ENCODE results near the gene KAT7. TPM values are rescaled to one million over a fixed set of nuclear protein-coding genes. Genes with fewer than 3 reads are reported as not detected.

The KAT7 gene
- total RNA-seq, 1 donor from 2014 or later, result 64.0 TPM

GRCh38 chr17:49814781-49815529 lies 26.5 kb downstream of the KAT7 start:
- no peaks in the 10 kb centered on the region for H3K27me3 Mint-ChIP-seq
- H3K4me3 Mint-ChIP-seq, result no peak overlapping the region
- H3K4me1 Mint-ChIP-seq (ENCODE audit: unreplicated experiment), result no peaks in the 10 kb centered on the region
- H3K27ac Mint-ChIP-seq, result no peak overlapping the region
- peaks cover 15% of the 10 kb centered on the region for H3K36me3 Mint-ChIP-seq
- TF ChIP-seq CTCF (conservative IDR thresholded peaks at IDR 0.05), result no peak
- H3K9me3 Mint-ChIP-seq, result no peaks in the 10 kb centered on the region
- no peak for DNase-seq (ENCODE audit: extremely low spot score, unreplicated experiment)

- Mint-ChIP-seq H3K9me3 (no peaks in the 10 kb centered on the region), H3K27ac (peak overlapping the region; percentile 61), H3K4me1 (ENCODE audit: unreplicated experiment) (no peaks in the 10 kb centered on the region), H3K27me3 (no peaks in the 10 kb centered on the region), H3K4me3 (no peak overlapping the region), H3K36me3 (peaks cover 17% of the 10 kb centered on the region)
- TF ChIP-seq CTCF (conservative IDR thresholded peaks at IDR 0.05), result no peak
- no peak for DNase-seq (ENCODE audit: extremely low spot score, unreplicated experiment)
Measured at GRCh38 chr17:49815761-49816281, 27.3 kb downstream of the KAT7 start.

GRCh38 chr17:49817993-49818392 lies 29.5 kb downstream of the KAT7 start:
- no peaks in the 10 kb centered on the region for H3K9me3 Mint-ChIP-seq
- H3K36me3 Mint-ChIP-seq, result peaks cover 22% of the 10 kb centered on the region
- no peak overlapping the region for H3K4me3 Mint-ChIP-seq
- H3K27me3 Mint-ChIP-seq, result no peaks in the 10 kb centered on the region
- DNase-seq (ENCODE audit: extremely low spot score, unreplicated experiment), result no peak
- TF ChIP-seq CTCF (conservative IDR thresholded peaks at IDR 0.05), result no peak
- H3K4me1 Mint-ChIP-seq (ENCODE audit: unreplicated experiment), result no peaks in the 10 kb centered on the region
- no peak overlapping the region for H3K27ac Mint-ChIP-seq

- Mint-ChIP-seq H3K9me3 (no peaks in the 10 kb centered on the region), H3K36me3 (peaks cover 22% of the 10 kb centered on the region), H3K4me3 (no peak overlapping the region), H3K27ac (no peak overlapping the region), H3K4me1 (ENCODE audit: unreplicated experiment) (no peaks in the 10 kb centered on the region), H3K27me3 (no peaks in the 10 kb centered on the region)
- DNase-seq (ENCODE audit: extremely low spot score, unreplicated experiment), result no peak
- no peak for TF ChIP-seq CTCF (conservative IDR thresholded peaks at IDR 0.05)
Measured at GRCh38 chr17:49819138-49819537, 30.7 kb downstream of the KAT7 start.

GRCh38 chr17:49819651-49820050 lies 31.2 kb downstream of the KAT7 start:
- Mint-ChIP-seq H3K36me3 (peaks cover 22% of the 10 kb centered on the region), H3K27ac (no peak overlapping the region), H3K4me1 (ENCODE audit: unreplicated experiment) (no peaks in the 10 kb centered on the region), H3K9me3 (no peaks in the 10 kb centered on the region), H3K4me3 (no peak overlapping the region), H3K27me3 (no peaks in the 10 kb centered on the region)
- no peak for TF ChIP-seq CTCF (conservative IDR thresholded peaks at IDR 0.05)
- no peak for DNase-seq (ENCODE audit: extremely low spot score, unreplicated experiment)
